HEK293T (cell line): Measurements from ENCODE around the gene ZKSCAN8.

Source experiments
- ARNT ChIP-seq: fragments of 450-650 bp; IDR thresholded peaks from 2 replicates; pipeline ENCODE4 v1.6.1; 2017; ENCODE audit warnings: mild to moderate bottlenecking
- BHLHE40 ChIP-seq: fragments of 450-650 bp; IDR thresholded peaks from 2 replicates; pipeline ENCODE4 v1.6.1; 2016; ENCODE audit warnings: mild to moderate bottlenecking, moderate library complexity, borderline replicate concordance
- ELF4 ChIP-seq: fragments of 450-650 bp; IDR thresholded peaks from 2 replicates; pipeline ENCODE4 v1.6.1; 2017; ENCODE audit warnings: antibody characterized with exemption
- FOXA1 ChIP-seq: fragments of 450-650 bp; IDR thresholded peaks from 2 replicates; pipeline ENCODE4 v1.6.1; 2016; ENCODE audit warnings: mild to moderate bottlenecking
- FOXM1 ChIP-seq: fragments of 450-650 bp; IDR thresholded peaks from 2 replicates; pipeline ENCODE4 v1.6.1; 2017; ENCODE audit warnings: mild to moderate bottlenecking, borderline replicate concordance
- NFRKB ChIP-seq: fragments of 450-650 bp; IDR thresholded peaks from 2 replicates; pipeline ENCODE4 v1.6.1; 2016; ENCODE audit warnings: mild to moderate bottlenecking, moderate library complexity
- SP1 ChIP-seq: fragments of 450-650 bp; IDR thresholded peaks from 2 replicates; pipeline ENCODE4 v1.6.1; 2017
- SUZ12 ChIP-seq: fragments of 450-650 bp; IDR thresholded peaks from 2 replicates; pipeline ENCODE4 v1.6.1; 2016; ENCODE audit warnings: mild to moderate bottlenecking
- TARDBP ChIP-seq: fragments of 450-650 bp; IDR thresholded peaks from 2 replicates; pipeline ENCODE4 v1.6.1; 2016

DNA sequence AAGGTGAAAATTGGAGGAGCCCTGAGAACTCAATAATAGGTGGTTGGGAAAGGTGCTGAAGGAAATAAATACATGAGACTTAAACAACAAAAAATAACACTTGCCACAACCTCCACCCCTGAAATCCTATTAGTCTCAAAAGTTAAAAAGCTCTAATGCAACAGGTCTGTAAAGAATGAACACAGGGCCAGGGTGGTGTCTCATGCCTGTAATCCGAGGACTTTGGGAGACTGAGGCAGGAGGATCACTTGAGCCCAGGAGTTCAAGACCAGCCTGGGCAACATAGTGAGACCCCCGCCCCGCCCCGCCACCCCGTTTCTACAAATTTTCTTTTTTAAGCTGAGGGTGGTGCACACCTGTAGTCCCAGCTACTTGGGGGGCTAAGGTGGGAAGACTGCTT lies 1.1 kb upstream of the ZKSCAN8 start:
- TF ChIP-seq BHLHE40 (no peak), FOXA1 (no peak), ARNT (no peak), SUZ12 (no peak), FOXM1 (no peak), ELF4 (no peak), NFRKB (no peak), SP1 (no peak), TARDBP (no peak)
